ACC112 (cell line): ENCODE measurements around the gene ALG10B.
A peak's percentile ranks its signal among the peaks of the same experiment; 100 is the strongest.
"Not testable (repeated sequence)": the region's sequence is repeated elsewhere in the genome, so short reads cannot be mapped to it uniquely, and the experiment has no call there.

Experiments used
- H2AFZ ChIP-seq: fragments of 200-600 bp; sonication (generic); one replicate; pipeline ENCODE4 v1.6.0; 2017; ENCODE audit warnings: antibody characterized with exemption, low read length; ENCODE audit not compliant: unreplicated experiment
- H3K27ac ChIP-seq: fragments of 200-600 bp; sonication (generic); 2 replicates; pipeline ENCODE4 v1.5.1; 2014; ENCODE audit warnings: low read depth, mild to moderate bottlenecking, antibody characterized with exemption, low read length, moderate library complexity
- H3K27me3 ChIP-seq: fragments of 200-600 bp; sonication (generic); 2 replicates; pipeline ENCODE4 v1.6.1; 2014; ENCODE audit warnings: mild to moderate bottlenecking, antibody characterized with exemption, low read length, moderate library complexity, mixed read lengths; ENCODE audit not compliant: insufficient read depth
- H3K36me3 ChIP-seq: fragments of 200-600 bp; sonication (generic); 2 replicates; pipeline ENCODE4 v1.6.1; 2016; ENCODE audit warnings: mild to moderate bottlenecking, antibody characterized with exemption, low read length, moderate library complexity, mixed read lengths; ENCODE audit not compliant: insufficient read depth
- H3K4me1 ChIP-seq: fragments of 200-600 bp; sonication (generic); one replicate; pipeline ENCODE4 v1.6.1; 2016; ENCODE audit warnings: low read length, mixed read lengths; ENCODE audit not compliant: insufficient read depth, unreplicated experiment, control insufficient read depth
- H3K4me3 ChIP-seq: fragments of 200-600 bp; sonication (generic); 2 replicates; pipeline ENCODE4 v1.5.1; 2014; ENCODE audit warnings: mild to moderate bottlenecking, low read depth, low read length
- H3K79me2 ChIP-seq: fragments of 200-600 bp; sonication (generic); one replicate; pipeline ENCODE4 v1.6.0; 2016; ENCODE audit warnings: low read length; ENCODE audit not compliant: control insufficient read depth, unreplicated experiment, insufficient read depth

ALG10B gene

DNA sequence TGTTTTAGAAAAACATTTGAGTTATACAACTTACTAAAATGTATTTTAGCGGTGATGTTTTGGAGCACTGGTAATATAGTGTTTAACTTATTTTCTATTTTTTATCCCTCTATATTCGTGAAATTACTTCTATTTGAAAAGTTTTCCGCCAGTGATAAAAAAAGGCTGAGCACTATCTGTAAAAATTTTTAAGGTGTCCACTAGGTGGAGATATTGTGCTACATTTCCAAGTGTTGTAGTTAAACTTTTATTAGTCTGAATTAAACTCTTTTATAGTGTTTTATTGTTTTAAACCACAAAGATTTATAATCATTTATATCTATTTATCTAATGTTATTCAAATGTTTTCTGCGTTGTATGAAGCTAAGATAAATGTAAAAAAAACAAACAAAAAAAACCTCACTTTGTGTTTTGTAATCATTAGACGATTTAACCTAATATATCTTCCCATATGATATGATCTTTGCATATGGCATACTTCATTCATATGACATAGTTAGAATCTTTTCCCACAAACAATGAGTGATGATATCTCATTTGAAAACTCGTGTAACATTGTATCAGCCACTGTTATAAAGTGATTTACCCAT lies 11.8 kb downstream of the ALG10B start:
- no peaks in the 10 kb centered on the region for H3K27me3 ChIP-seq
- no peak overlapping the region for H3K27ac ChIP-seq
- H2AFZ ChIP-seq, result no peak overlapping the region
- H3K36me3 ChIP-seq, result no peaks in the 10 kb centered on the region
- no peak overlapping the region for H3K4me3 ChIP-seq
- no peaks in the 10 kb centered on the region for H3K79me2 ChIP-seq
- H3K4me1 ChIP-seq, result no peaks in the 10 kb centered on the region

DNA sequence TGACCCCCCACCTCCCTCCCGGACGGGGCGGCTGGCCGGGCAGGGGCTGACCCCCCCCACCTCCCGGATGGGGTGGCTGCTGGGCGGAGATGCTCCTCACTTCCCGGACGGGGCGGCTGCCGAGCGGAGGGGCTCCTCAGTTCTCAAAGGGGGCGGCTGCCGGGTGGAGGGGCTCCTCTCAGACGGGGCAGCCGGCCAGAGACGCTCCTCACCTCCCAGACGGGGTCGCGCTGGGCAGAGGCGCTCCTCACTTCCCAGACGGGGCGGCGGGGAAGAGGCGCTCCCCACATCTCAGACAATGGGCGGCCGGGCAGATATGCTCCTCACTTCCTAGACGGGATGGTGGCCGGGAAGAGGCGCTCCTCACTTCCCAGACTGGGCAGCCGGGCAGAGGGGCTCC lies 13.8 kb downstream of the ALG10B start:
- not testable (repeated sequence) for H3K4me3 ChIP-seq, H3K27ac ChIP-seq, H3K36me3 ChIP-seq, H2AFZ ChIP-seq, H3K79me2 ChIP-seq, H3K4me1 ChIP-seq, H3K27me3 ChIP-seq

DNA sequence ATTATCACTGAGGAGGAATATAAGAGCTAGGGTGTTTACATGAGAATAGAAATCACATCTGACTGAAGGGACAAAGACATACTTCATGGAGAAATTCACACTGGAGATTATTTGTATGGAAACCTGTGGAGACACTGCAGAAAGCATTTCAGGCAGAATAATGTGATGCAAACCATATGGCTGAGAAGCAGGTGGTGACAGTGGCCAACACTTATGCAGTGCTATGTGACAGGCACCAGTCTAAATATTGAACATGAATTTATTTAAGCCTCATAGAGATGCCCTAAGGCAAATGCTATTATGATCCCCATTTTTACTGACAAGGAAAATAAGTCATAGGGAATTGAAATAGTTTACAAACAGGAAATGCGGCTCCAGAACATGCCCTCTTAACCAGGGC lies 16.2 kb downstream of the ALG10B start:
- no peak overlapping the region for H2AFZ ChIP-seq
- no peaks in the 10 kb centered on the region for H3K36me3 ChIP-seq
- H3K27me3 ChIP-seq, result no peaks in the 10 kb centered on the region
- no peak overlapping the region for H3K27ac ChIP-seq
- H3K79me2 ChIP-seq, result no peaks in the 10 kb centered on the region
- no peaks in the 10 kb centered on the region for H3K4me1 ChIP-seq
- H3K4me3 ChIP-seq, result no peak overlapping the region

DNA sequence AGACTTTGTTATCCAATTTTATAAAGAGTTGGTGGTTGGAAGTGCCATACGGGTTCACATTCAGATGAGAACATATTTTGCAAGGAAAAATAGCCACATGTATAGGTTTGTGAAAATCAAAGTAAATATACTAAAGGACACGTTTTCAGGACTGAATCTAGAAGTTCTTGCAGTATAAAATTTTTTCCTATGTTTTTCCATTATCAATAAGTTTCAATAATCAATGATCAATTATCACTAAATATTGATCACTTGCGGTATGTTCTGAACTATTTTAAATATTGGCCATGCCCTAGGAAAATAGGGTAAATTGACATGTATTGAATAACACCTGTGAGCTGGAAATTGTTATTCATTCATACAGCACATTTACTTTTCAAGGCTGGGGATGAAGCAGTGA lies 25.9 kb downstream of the ALG10B start:
- H3K4me3 ChIP-seq, result no peak overlapping the region
- H3K36me3 ChIP-seq, result no peaks in the 10 kb centered on the region
- no peak overlapping the region for H2AFZ ChIP-seq
- H3K4me1 ChIP-seq, result no peaks in the 10 kb centered on the region
- no peaks in the 10 kb centered on the region for H3K79me2 ChIP-seq
- H3K27me3 ChIP-seq, result no peaks in the 10 kb centered on the region
- no peak overlapping the region for H3K27ac ChIP-seq

GRCh38 chr12:38343256-38343655 lies 26.7 kb downstream of the ALG10B start:
- H3K79me2 ChIP-seq, H3K4me1 ChIP-seq, H3K27me3 ChIP-seq, H2AFZ ChIP-seq, H3K36me3 ChIP-seq, H3K27ac ChIP-seq, H3K4me3 ChIP-seq: not testable (repeated sequence)

GRCh38 chr12:38343916-38344315 lies 27.3 kb downstream of the ALG10B start:
- H3K27ac ChIP-seq, H3K4me1 ChIP-seq: not testable (repeated sequence)

DNA sequence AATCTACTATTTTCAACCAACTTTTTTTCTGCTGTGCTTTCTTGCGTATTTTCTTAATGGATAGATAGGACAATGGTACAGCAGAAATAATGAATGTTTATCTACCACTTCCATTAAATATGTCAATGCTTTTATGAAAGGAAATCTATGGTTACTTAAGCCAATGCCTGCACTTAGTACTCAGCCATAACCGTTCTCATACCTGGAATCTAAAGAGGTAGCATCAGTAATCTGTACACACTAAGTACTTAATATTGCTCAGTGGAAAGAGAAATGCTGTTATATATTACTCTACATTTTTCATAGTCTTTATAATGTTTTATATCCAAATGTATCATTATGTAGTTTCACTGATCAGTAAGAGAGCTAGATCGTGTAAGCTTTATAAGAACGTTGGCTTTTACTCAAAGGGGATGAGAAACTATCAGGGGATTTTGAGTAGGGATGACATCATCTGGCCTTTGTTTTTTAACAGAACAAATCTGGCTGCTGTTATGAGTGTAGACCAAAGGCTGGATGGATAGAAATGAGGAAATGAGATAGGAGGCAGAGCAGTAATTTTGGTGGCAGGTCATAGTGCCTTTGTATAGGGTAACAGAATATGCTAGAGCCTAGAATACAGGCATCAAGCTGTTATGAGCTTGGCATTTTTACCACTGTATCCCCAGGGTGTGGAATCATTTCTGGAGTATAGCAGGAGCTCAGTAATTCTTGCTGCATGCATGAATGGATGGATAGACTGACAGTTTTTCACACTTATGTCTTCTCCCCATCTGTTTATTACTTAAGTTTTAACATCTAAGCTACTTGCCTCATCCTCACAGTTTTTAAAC lies 34.0 kb downstream of the ALG10B start:
- H3K4me3 ChIP-seq, result peak overlapping the region; percentile 30; the same call in 1 of the 2 replicates
- H2AFZ ChIP-seq, result peak overlapping the region; percentile 44

More at GRCh38 chr12:38343916-38344315, 27.3 kb downstream of the ALG10B start:
- H3K4me3 ChIP-seq, H3K27me3 ChIP-seq, H2AFZ ChIP-seq, H3K36me3 ChIP-seq, H3K79me2 ChIP-seq: not testable (repeated sequence)

DNA sequence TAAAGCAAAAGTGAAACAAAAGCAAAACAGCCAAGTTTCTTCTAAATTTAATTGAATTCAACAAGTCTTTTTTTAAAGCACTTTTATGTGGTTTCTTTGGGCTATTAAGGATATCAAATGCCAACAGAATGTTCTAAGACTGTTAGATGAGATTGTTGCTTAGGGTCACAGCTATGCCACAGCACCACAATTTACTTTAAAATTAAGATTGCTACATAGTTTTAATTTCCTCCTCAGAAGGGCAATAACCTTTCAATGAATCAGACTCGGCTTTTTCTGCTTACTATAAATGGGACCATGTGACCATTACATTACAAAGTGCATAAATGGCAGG lies 34.6 kb downstream of the ALG10B start:
- Histone ChIP-seq H2AFZ (peak overlapping the region; percentile 44), H3K4me3 (peak overlapping the region; percentile 30; the same call in 1 of the 2 replicates)
- not testable (repeated sequence) for H3K36me3 ChIP-seq, H3K79me2 ChIP-seq, H3K4me1 ChIP-seq, H3K27me3 ChIP-seq, H3K27ac ChIP-seq

More for the DNA sequence above, 34.0 kb downstream of the ALG10B start:
- Histone ChIP-seq H3K79me2 (no peaks in the 10 kb centered on the region), H3K27me3 (peaks cover under 1% of the 10 kb centered on the region; the same call in 1 of the 2 replicates), H3K27ac (no peak overlapping the region), H3K36me3 (no peaks in the 10 kb centered on the region), H3K4me1 (peaks cover 5% of the 10 kb centered on the region)

- no peak overlapping the region for H3K4me3 ChIP-seq
- no peak overlapping the region for H2AFZ ChIP-seq
- no peaks in the 10 kb centered on the region for H3K4me1 ChIP-seq
- peaks cover 42% of the 10 kb centered on the region for H3K27me3 ChIP-seq
- H3K27ac ChIP-seq, result no peak overlapping the region
- H3K36me3 ChIP-seq, result no peaks in the 10 kb centered on the region
- no peaks in the 10 kb centered on the region for H3K79me2 ChIP-seq
These were observed 50.9 kb downstream of the ALG10B start for GRCh38 chr12:38367506-38367905.

DNA sequence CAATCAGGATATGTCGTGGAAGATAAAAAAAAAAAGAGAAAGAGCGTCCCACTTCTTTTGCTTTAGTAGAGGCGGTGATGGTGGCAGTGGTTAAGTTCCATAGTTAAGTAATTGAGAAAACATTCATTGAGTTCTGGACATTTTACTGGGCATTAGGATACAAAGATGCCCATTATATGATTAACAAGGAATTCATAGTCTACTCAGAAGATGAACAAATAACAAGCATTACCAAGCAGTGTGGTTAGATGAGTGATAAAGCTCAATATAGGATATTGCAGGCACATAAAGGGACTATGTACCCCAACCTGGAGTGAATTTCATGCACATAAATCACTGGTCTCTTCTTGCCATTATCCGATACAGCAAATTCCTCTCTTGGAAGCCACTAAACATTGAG lies 53.7 kb downstream of the ALG10B start:
- no peak overlapping the region for H3K4me3 ChIP-seq
- no peak overlapping the region for H2AFZ ChIP-seq
- H3K36me3 ChIP-seq, result no peaks in the 10 kb centered on the region
- H3K79me2 ChIP-seq, result no peaks in the 10 kb centered on the region
- H3K27ac ChIP-seq, result no peak overlapping the region
- H3K27me3 ChIP-seq, result peaks cover 39% of the 10 kb centered on the region
- H3K4me1 ChIP-seq, result no peaks in the 10 kb centered on the region

GRCh38 chr12:38373784-38374183 lies 57.2 kb downstream of the ALG10B start:
- Histone ChIP-seq H2AFZ (no peak overlapping the region), H3K4me1 (no peaks in the 10 kb centered on the region), H3K4me3 (peak overlapping the region; percentile 14; the same call in 1 of the 2 replicates), H3K27me3 (peaks cover 22% of the 10 kb centered on the region), H3K36me3 (no peaks in the 10 kb centered on the region), H3K27ac (no peak overlapping the region), H3K79me2 (no peaks in the 10 kb centered on the region)
